ENCODE data around the gene GDF2.

The GDF2 gene

GRCh38 chr10:47319784-47320183 lies 2.5 kb upstream of the GDF2 start:
- TF ChIP-seq CTCF (IDR thresholded peaks at IDR 0.05; ENCODE audit: low read depth, low read length) = no peak
- no peak overlapping the region for H3K4me3 ChIP-seq (ENCODE audit: low read depth, low read length)

DNA sequence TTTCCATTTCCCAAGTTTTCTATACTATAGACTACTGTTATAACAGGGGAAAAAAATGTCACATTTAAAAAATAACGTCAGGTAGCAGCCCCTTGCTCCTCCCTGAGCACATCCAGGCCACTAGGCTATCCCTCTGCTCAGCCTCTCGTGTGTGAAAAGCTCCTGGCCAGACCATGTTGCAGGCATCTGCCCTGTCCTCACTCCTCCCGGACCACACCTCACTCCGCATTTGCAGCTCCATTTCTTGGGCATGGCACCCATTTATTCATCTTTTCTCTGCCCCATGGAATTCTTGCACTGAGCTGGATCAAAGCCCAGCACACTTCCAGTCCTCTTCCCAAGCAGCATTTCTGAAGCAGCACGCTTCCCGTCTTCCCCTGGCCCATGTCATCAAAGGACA lies 1.4 kb upstream of the GDF2 start:
- H3K4me3 ChIP-seq (ENCODE audit: low read depth, low read length) = no peak overlapping the region
- TF ChIP-seq CTCF (IDR thresholded peaks at IDR 0.05; ENCODE audit: low read depth, low read length) = no peak

DNA sequence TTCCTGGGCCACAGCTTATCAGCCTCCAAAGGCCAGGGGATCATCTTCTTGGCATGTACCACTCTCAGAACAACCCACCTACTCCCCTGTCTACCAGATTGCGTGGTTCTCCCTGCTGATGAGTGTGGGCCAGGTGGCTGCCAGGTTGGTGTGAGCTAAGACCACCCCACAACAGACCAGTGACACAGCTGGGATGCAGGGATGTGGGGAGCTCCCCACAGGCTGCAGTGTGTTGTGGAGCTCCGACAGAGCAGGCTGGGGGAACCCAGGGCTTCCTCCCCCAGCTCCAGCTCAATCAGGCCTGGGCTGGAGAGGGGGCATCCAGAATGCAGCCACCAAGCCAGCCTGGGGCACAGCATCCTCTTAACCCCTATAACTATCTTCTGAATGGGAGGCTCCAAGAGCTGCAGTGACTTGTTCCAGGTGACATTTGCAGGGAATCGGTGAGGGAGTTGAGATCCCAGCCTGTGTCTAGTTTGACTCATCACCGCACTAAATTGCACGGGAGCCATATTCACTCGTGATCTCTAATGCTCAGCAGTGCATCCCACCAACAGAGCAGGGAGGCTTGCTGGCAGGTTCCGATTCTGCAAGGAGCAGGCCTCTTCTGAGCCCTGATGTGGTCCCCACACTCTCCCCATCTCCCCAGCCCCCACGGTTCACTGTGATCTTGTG lies 596 bp upstream of the GDF2 start:
- TF ChIP-seq CTCF (IDR thresholded peaks at IDR 0.05; ENCODE audit: low read depth, low read length) = no peak
- H3K4me3 ChIP-seq (ENCODE audit: low read depth, low read length) = no peak overlapping the region

GRCh38 chr10:47323087-47323486 lies 833 bp downstream of the GDF2 start:
- no peak for TF ChIP-seq CTCF (IDR thresholded peaks at IDR 0.05; ENCODE audit: low read depth, low read length)
- H3K4me3 ChIP-seq (ENCODE audit: low read depth, low read length) = no peak overlapping the region

DNA sequence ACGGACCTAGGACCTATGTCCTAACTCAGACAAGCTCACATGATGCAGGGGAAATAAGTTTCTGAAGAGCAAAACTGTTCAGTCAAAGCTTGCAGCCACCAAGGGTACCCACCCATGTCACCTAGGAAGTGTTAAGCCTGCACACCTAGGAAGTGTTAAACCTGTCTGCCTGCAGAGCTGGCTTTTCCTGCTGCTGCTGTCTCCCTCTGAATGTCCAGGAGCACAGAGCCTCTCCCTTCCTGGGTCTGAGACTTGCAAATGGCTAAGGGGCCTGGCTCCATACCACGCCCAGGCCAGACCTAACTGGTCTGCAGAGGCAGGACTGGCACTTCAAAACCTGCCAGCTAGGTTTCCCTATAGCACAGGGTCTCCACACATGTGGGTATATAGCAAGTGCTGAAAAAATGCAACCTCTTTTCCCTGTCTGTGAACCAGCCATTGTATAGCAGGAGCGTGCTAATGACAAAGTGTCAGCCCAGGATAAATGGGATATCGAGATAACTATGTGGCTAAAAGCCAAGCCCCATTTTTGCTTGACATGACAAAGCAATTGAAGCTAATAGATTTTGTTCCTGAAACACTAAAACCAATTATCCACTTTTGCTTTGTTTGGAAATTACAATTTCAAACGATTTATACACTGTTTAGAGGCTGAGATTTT lies 1.5 kb downstream of the GDF2 start:
- no peak for TF ChIP-seq CTCF (IDR thresholded peaks at IDR 0.05; ENCODE audit: low read depth, low read length)
- H3K4me3 ChIP-seq (ENCODE audit: low read depth, low read length) = no peak overlapping the region

DNA sequence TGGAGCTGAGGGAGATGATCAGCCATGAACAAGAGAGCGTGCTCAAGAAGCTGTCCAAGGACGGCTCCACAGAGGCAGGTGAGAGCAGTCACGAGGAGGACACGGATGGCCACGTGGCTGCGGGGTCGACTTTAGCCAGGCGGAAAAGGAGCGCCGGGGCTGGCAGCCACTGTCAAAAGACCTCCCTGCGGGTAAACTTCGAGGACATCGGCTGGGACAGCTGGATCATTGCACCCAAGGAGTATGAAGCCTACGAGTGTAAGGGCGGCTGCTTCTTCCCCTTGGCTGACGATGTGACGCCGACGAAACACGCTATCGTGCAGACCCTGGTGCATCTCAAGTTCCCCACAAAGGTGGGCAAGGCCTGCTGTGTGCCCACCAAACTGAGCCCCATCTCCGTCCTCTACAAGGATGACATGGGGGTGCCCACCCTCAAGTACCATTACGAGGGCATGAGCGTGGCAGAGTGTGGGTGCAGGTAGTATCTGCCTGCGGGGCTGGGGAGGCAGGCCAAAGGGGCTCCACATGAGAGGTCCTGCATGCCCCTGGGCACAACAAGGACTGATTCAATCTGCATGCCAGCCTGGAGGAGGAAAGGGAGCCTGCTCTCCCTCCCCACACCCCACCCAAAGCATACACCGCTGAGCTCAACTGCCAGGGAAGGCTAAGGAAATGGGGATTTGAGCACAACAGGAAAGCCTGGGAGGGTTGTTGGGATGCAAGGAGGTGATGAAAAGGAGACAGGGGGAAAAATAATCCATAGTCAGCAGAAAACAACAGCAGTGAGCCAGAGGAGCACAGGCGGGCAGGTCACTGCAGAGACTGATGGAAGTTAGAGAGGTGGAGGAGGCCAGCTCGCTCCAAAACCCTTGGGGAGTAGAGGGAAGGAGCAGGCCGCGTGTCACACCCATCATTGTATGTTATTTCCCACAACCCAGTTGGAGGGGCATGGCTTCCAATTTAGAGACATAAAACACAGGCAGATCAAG lies 3.3 kb downstream of the GDF2 start:
- TF ChIP-seq CTCF (IDR thresholded peaks at IDR 0.05; ENCODE audit: low read depth, low read length) = no peak
- no peak overlapping the region for H3K4me3 ChIP-seq (ENCODE audit: low read depth, low read length)

Data from WI38 (cell line).